ENCODE measurements around the gene GPR183.
A peak's percentile ranks its signal among the peaks of the same experiment; 100 is the strongest.

GPR183 gene

GRCh38 chr13:99271249-99271648 is 36.0 kb downstream of the GPR183 start:
- Histone ChIP-seq H4K5ac (ENCODE audit: low read length) (no peak overlapping the region), H3K23ac (ENCODE audit: low read length) (no peak overlapping the region), H4K8ac (ENCODE audit: low read depth, low read length) (no peak overlapping the region), H3K79me1 (ENCODE audit: low read length) (peaks cover 5% of the 10 kb centered on the region), H3K4me2 (ENCODE audit: low read length) (no peak overlapping the region), H2AK5ac (ENCODE audit: low read length) (no peak overlapping the region), H3K9ac (ENCODE audit: low read length) (no peak overlapping the region), H3K27me3 (ENCODE audit: insufficient read depth, low read length, poor library complexity) (no peaks in the 10 kb centered on the region), H3K4me1 (ENCODE audit: control insufficient read depth, low read depth, low read length) (peaks cover 4% of the 10 kb centered on the region), H3K27ac (ENCODE audit: low read depth, low read length) (no peak overlapping the region), H3K79me2 (ENCODE audit: control insufficient read depth, insufficient read depth, low read length) (peaks cover 2% of the 10 kb centered on the region), H3K56ac (ENCODE audit: low read length) (no peak overlapping the region), H2BK120ac (ENCODE audit: low read depth, low read length) (no peak overlapping the region), H3K18ac (ENCODE audit: low read length) (no peak overlapping the region), H3K4ac (ENCODE audit: low read depth, low read length) (no peak overlapping the region), H2BK15ac (replicated peaks; ENCODE audit: low read depth) (no peak overlapping the region), H3K4me3 (ENCODE audit: low read length) (no peak overlapping the region), H2BK5ac (ENCODE audit: low read length) (no peak overlapping the region), H3K36me3 (ENCODE audit: control insufficient read depth, insufficient read depth, low read length) (no peaks in the 10 kb centered on the region)
- DNase-seq = no peak
- WGBS (ENCODE audit: extremely low coverage, insufficient coverage, low lambda C conversion rate) = no CpG with 5 or more reads among the region's 3 CpGs

- no peak overlapping the region for H3K27ac ChIP-seq (ENCODE audit: low read depth, low read length)
- H3K79me2 ChIP-seq (ENCODE audit: control insufficient read depth, insufficient read depth, low read length) = peaks cover 2% of the 10 kb centered on the region
- no peak overlapping the region for H4K8ac ChIP-seq (ENCODE audit: low read depth, low read length)
- H3K9ac ChIP-seq (ENCODE audit: low read length) = no peak overlapping the region
- no peak overlapping the region for H4K5ac ChIP-seq (ENCODE audit: low read length)
- H3K18ac ChIP-seq (ENCODE audit: low read length) = no peak overlapping the region
- H3K79me1 ChIP-seq (ENCODE audit: low read length) = peaks cover 5% of the 10 kb centered on the region
- no CpG with 5 or more reads among the region's 2 CpGs for WGBS (ENCODE audit: extremely low coverage, insufficient coverage, low lambda C conversion rate)
- no peak overlapping the region for H2BK15ac ChIP-seq (replicated peaks; ENCODE audit: low read depth)
- H3K4me3 ChIP-seq (ENCODE audit: low read length) = no peak overlapping the region
- peaks cover 4% of the 10 kb centered on the region for H3K4me1 ChIP-seq (ENCODE audit: control insufficient read depth, low read depth, low read length)
- H3K23ac ChIP-seq (ENCODE audit: low read length) = no peak overlapping the region
- H3K27me3 ChIP-seq (ENCODE audit: insufficient read depth, low read length, poor library complexity) = no peaks in the 10 kb centered on the region
- H3K4ac ChIP-seq (ENCODE audit: low read depth, low read length) = no peak overlapping the region
- H2AK5ac ChIP-seq (ENCODE audit: low read length) = no peak overlapping the region
- H2BK120ac ChIP-seq (ENCODE audit: low read depth, low read length) = no peak overlapping the region
- no peak overlapping the region for H3K56ac ChIP-seq (ENCODE audit: low read length)
- no peak overlapping the region for H2BK5ac ChIP-seq (ENCODE audit: low read length)
- no peak overlapping the region for H3K4me2 ChIP-seq (ENCODE audit: low read length)
- no peaks in the 10 kb centered on the region for H3K36me3 ChIP-seq (ENCODE audit: control insufficient read depth, insufficient read depth, low read length)
- no peak for DNase-seq
Observed at GRCh38 chr13:99270518-99270917, 36.7 kb downstream of the GPR183 start.

- Histone ChIP-seq H3K4me1 (ENCODE audit: control insufficient read depth, low read depth, low read length) (peaks cover 4% of the 10 kb centered on the region), H2BK5ac (ENCODE audit: low read length) (no peak overlapping the region)
Observed at GRCh38 chr13:99269627-99270241, 37.5 kb downstream of the GPR183 start.

GRCh38 chr13:99268822-99269221 is 38.4 kb downstream of the GPR183 start:
- Histone ChIP-seq H4K5ac (ENCODE audit: low read length) (no peak overlapping the region), H3K23ac (ENCODE audit: low read length) (no peak overlapping the region)

More at GRCh38 chr13:99269627-99270241, 37.5 kb downstream of the GPR183 start:
- no peak overlapping the region for H3K23ac ChIP-seq (ENCODE audit: low read length)
- H2BK120ac ChIP-seq (ENCODE audit: low read depth, low read length) = no peak overlapping the region
- H3K4me3 ChIP-seq (ENCODE audit: low read length) = no peak overlapping the region
- 100% methylated on average over 1 of the region's 3 CpGs for WGBS (ENCODE audit: extremely low coverage, insufficient coverage, low lambda C conversion rate)
- H4K5ac ChIP-seq (ENCODE audit: low read length) = no peak overlapping the region
- no peak overlapping the region for H2BK15ac ChIP-seq (replicated peaks; ENCODE audit: low read depth)
- H3K79me2 ChIP-seq (ENCODE audit: control insufficient read depth, insufficient read depth, low read length) = peaks cover 2% of the 10 kb centered on the region
- H3K18ac ChIP-seq (ENCODE audit: low read length) = no peak overlapping the region
- no peak overlapping the region for H3K27ac ChIP-seq (ENCODE audit: low read depth, low read length)
- no peaks in the 10 kb centered on the region for H3K27me3 ChIP-seq (ENCODE audit: insufficient read depth, low read length, poor library complexity)
- peaks cover 7% of the 10 kb centered on the region for H3K79me1 ChIP-seq (ENCODE audit: low read length)
- H3K36me3 ChIP-seq (ENCODE audit: control insufficient read depth, insufficient read depth, low read length) = no peaks in the 10 kb centered on the region
- DNase-seq = peak; percentile 54
- H3K4ac ChIP-seq (ENCODE audit: low read depth, low read length) = no peak overlapping the region
- no peak overlapping the region for H4K8ac ChIP-seq (ENCODE audit: low read depth, low read length)
- no peak overlapping the region for H3K56ac ChIP-seq (ENCODE audit: low read length)
- no peak overlapping the region for H2AK5ac ChIP-seq (ENCODE audit: low read length)
- H3K4me2 ChIP-seq (ENCODE audit: low read length) = no peak overlapping the region
- no peak overlapping the region for H3K9ac ChIP-seq (ENCODE audit: low read length)

GRCh38 chr13:99267927-99268326 is 39.3 kb downstream of the GPR183 start:
- Histone ChIP-seq H3K56ac (ENCODE audit: low read length) (no peak overlapping the region), H2BK120ac (ENCODE audit: low read depth, low read length) (no peak overlapping the region), H3K18ac (ENCODE audit: low read length) (no peak overlapping the region), H2BK15ac (replicated peaks; ENCODE audit: low read depth) (no peak overlapping the region), H2AK5ac (ENCODE audit: low read length) (no peak overlapping the region), H3K4me3 (ENCODE audit: low read length) (no peak overlapping the region), H3K4me1 (ENCODE audit: control insufficient read depth, low read depth, low read length) (peaks cover 4% of the 10 kb centered on the region), H3K36me3 (ENCODE audit: control insufficient read depth, insufficient read depth, low read length) (no peaks in the 10 kb centered on the region), H3K79me1 (ENCODE audit: low read length) (peaks cover 7% of the 10 kb centered on the region), H3K27ac (ENCODE audit: low read depth, low read length) (no peak overlapping the region), H3K79me2 (ENCODE audit: control insufficient read depth, insufficient read depth, low read length) (peaks cover 2% of the 10 kb centered on the region), H4K5ac (ENCODE audit: low read length) (no peak overlapping the region), H4K8ac (ENCODE audit: low read depth, low read length) (no peak overlapping the region), H2BK5ac (ENCODE audit: low read length) (peak overlapping the region; percentile 67), H3K27me3 (ENCODE audit: insufficient read depth, low read length, poor library complexity) (no peaks in the 10 kb centered on the region), H3K23ac (ENCODE audit: low read length) (no peak overlapping the region), H3K9ac (ENCODE audit: low read length) (no peak overlapping the region), H3K4ac (ENCODE audit: low read depth, low read length) (no peak overlapping the region), H3K4me2 (ENCODE audit: low read length) (no peak overlapping the region)
- DNase-seq = peak; percentile 48
- no CpG with 5 or more reads among the region's 4 CpGs for WGBS (ENCODE audit: extremely low coverage, insufficient coverage, low lambda C conversion rate)

More at GRCh38 chr13:99268822-99269221, 38.4 kb downstream of the GPR183 start:
- Histone ChIP-seq H3K79me2 (ENCODE audit: control insufficient read depth, insufficient read depth, low read length) (peaks cover 2% of the 10 kb centered on the region), H3K56ac (ENCODE audit: low read length) (no peak overlapping the region), H3K4me2 (ENCODE audit: low read length) (no peak overlapping the region), H3K27ac (ENCODE audit: low read depth, low read length) (no peak overlapping the region), H4K8ac (ENCODE audit: low read depth, low read length) (no peak overlapping the region), H3K36me3 (ENCODE audit: control insufficient read depth, insufficient read depth, low read length) (no peaks in the 10 kb centered on the region), H2BK15ac (replicated peaks; ENCODE audit: low read depth) (no peak overlapping the region), H3K4me1 (ENCODE audit: control insufficient read depth, low read depth, low read length) (peaks cover 4% of the 10 kb centered on the region), H3K4me3 (ENCODE audit: low read length) (no peak overlapping the region), H2BK120ac (ENCODE audit: low read depth, low read length) (no peak overlapping the region), H2AK5ac (ENCODE audit: low read length) (no peak overlapping the region), H3K4ac (ENCODE audit: low read depth, low read length) (no peak overlapping the region), H2BK5ac (ENCODE audit: low read length) (no peak overlapping the region), H3K27me3 (ENCODE audit: insufficient read depth, low read length, poor library complexity) (no peaks in the 10 kb centered on the region), H3K79me1 (ENCODE audit: low read length) (peaks cover 7% of the 10 kb centered on the region), H3K18ac (ENCODE audit: low read length) (no peak overlapping the region), H3K9ac (ENCODE audit: low read length) (no peak overlapping the region)
- DNase-seq = no peak
- no CpG with 5 or more reads among the region's 3 CpGs for WGBS (ENCODE audit: extremely low coverage, insufficient coverage, low lambda C conversion rate)

GRCh38 chr13:99266827-99267226 is 40.4 kb downstream of the GPR183 start:
- no peak overlapping the region for H3K9ac ChIP-seq (ENCODE audit: low read length)
- no peak overlapping the region for H3K4me2 ChIP-seq (ENCODE audit: low read length)
- peaks cover 2% of the 10 kb centered on the region for H3K79me2 ChIP-seq (ENCODE audit: control insufficient read depth, insufficient read depth, low read length)
- no peak overlapping the region for H2BK120ac ChIP-seq (ENCODE audit: low read depth, low read length)
- no peak overlapping the region for H3K56ac ChIP-seq (ENCODE audit: low read length)
- no peak overlapping the region for H4K8ac ChIP-seq (ENCODE audit: low read depth, low read length)
- no peak overlapping the region for H4K5ac ChIP-seq (ENCODE audit: low read length)
- no peak overlapping the region for H3K4ac ChIP-seq (ENCODE audit: low read depth, low read length)
- H3K4me1 ChIP-seq (ENCODE audit: control insufficient read depth, low read depth, low read length) = peaks cover 4% of the 10 kb centered on the region
- no peak overlapping the region for H3K23ac ChIP-seq (ENCODE audit: low read length)
- H3K27me3 ChIP-seq (ENCODE audit: insufficient read depth, low read length, poor library complexity) = no peaks in the 10 kb centered on the region
- H2BK15ac ChIP-seq (replicated peaks; ENCODE audit: low read depth) = no peak overlapping the region
- H2AK5ac ChIP-seq (ENCODE audit: low read length) = no peak overlapping the region
- no peak for DNase-seq
- H3K36me3 ChIP-seq (ENCODE audit: control insufficient read depth, insufficient read depth, low read length) = no peaks in the 10 kb centered on the region
- H3K4me3 ChIP-seq (ENCODE audit: low read length) = no peak overlapping the region
- H2BK5ac ChIP-seq (ENCODE audit: low read length) = no peak overlapping the region
- H3K27ac ChIP-seq (ENCODE audit: low read depth, low read length) = no peak overlapping the region
- WGBS (ENCODE audit: extremely low coverage, insufficient coverage, low lambda C conversion rate) = no CpG with 5 or more reads among the region's 6 CpGs
- no peak overlapping the region for H3K18ac ChIP-seq (ENCODE audit: low read length)
- H3K79me1 ChIP-seq (ENCODE audit: low read length) = peaks cover 5% of the 10 kb centered on the region

Measured in mesendoderm (in vitro differentiated cells).